ENCODE results near the gene SH3BP5L.

SH3BP5L gene

GRCh38 chr1:248849637-248850036 lies 23.9 kb upstream of the SH3BP5L start:
- H3K36me3 ChIP-seq (replicated peaks) = peaks cover 54% of the 10 kb centered on the region
- TF ChIP-seq, protein P1, sequence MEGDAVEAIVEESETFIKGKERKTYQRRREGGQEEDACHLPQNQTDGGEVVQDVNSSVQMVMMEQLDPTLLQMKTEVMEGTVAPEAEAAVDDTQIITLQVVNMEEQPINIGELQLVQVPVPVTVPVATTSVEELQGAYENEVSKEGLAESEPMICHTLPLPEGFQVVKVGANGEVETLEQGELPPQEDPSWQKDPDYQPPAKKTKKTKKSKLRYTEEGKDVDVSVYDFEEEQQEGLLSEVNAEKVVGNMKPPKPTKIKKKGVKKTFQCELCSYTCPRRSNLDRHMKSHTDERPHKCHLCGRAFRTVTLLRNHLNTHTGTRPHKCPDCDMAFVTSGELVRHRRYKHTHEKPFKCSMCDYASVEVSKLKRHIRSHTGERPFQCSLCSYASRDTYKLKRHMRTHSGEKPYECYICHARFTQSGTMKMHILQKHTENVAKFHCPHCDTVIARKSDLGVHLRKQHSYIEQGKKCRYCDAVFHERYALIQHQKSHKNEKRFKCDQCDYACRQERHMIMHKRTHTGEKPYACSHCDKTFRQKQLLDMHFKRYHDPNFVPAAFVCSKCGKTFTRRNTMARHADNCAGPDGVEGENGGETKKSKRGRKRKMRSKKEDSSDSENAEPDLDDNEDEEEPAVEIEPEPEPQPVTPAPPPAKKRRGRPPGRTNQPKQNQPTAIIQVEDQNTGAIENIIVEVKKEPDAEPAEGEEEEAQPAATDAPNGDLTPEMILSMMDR (IDR thresholded peaks at IDR 0.05; ENCODE audit: low read depth, low read length, missing control alignments) = no peak

DNA sequence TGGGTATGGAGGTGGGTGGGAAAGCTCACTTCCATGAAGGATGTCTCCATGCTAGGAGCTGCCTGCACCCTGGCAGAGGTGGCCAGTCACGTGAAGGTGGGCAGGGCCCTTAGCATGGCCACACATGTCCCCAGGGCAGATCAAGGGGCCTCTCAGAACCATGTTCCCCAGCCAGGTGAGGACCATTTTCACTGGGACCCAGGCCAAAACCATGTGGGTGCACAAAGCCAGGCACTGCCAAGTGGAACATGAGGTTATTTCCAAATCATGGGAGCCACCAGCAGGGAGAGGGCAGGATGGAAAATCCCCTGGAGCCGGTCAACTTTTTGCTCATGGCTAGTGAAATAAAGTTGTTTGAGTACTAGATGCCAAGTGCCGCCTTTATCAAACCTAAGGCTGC lies 23.4 kb upstream of the SH3BP5L start:
- Histone ChIP-seq H3K27me3 (replicated peaks) (no peaks in the 10 kb centered on the region), H3K36me3 (replicated peaks) (peaks cover 57% of the 10 kb centered on the region), H3K4me3 (ENCODE audit: low read depth, low read length) (no peak overlapping the region), H3K27ac (no peak overlapping the region)
- TF ChIP-seq, protein P1 (IDR thresholded peaks at IDR 0.05; ENCODE audit: low read depth, low read length, missing control alignments) = no peak
- no peak for DNase-seq
- in situ Hi-C loops (cut with HindIII; ENCODE audit: low pct_ligation_motif_present, low sequenced_read_pairs) = no loop called here

More at GRCh38 chr1:248849637-248850036, 23.9 kb upstream of the SH3BP5L start:
- Histone ChIP-seq H3K4me3 (ENCODE audit: low read depth, low read length) (no peak overlapping the region), H3K27ac (no peak overlapping the region), H3K27me3 (replicated peaks) (no peaks in the 10 kb centered on the region)
- no peak for DNase-seq
- in situ Hi-C loops (cut with HindIII; ENCODE audit: low pct_ligation_motif_present, low sequenced_read_pairs) = no loop called here

DNA sequence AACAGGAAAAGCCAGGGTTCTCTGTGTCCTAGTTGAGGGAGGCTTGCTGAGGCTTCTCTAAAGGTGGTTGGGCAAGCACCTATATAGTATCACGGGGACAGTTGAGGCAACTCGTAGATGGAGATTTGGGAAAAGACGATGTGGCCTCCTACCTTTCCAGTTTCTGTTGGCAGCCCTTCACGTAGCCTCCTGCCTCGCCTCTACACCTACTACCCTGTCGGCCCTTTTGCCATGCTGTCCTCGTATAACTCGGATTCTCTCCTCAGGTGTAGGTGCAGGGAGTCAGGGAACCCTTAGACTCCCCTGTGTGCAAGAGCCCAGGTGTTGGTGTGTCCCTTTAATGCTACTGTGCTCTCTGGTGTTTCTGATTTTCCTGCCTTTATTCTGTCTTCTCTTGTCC lies 22.9 kb upstream of the SH3BP5L start:
- Histone ChIP-seq H3K27ac (no peak overlapping the region), H3K36me3 (replicated peaks) (peaks cover 51% of the 10 kb centered on the region), H3K27me3 (replicated peaks) (no peaks in the 10 kb centered on the region), H3K4me3 (ENCODE audit: low read depth, low read length) (no peak overlapping the region)
- TF ChIP-seq, protein P1 (IDR thresholded peaks at IDR 0.05; ENCODE audit: low read depth, low read length, missing control alignments) = no peak
- in situ Hi-C loops (cut with HindIII; ENCODE audit: low pct_ligation_motif_present, low sequenced_read_pairs) = no loop called here
- DNase-seq = no peak

GRCh38 chr1:248847956-248848561 lies 22.3 kb upstream of the SH3BP5L start:
- H3K27me3 ChIP-seq (replicated peaks) = no peaks in the 10 kb centered on the region
- no peak overlapping the region for H3K4me3 ChIP-seq (ENCODE audit: low read depth, low read length)
- DNase-seq = no peak
- H3K27ac ChIP-seq = no peak overlapping the region
- TF ChIP-seq, protein P1 (IDR thresholded peaks at IDR 0.05; ENCODE audit: low read depth, low read length, missing control alignments) = no peak
- in situ Hi-C loops (cut with HindIII; ENCODE audit: low pct_ligation_motif_present, low sequenced_read_pairs) = no loop called here
- H3K36me3 ChIP-seq (replicated peaks) = peaks cover 47% of the 10 kb centered on the region

DNA sequence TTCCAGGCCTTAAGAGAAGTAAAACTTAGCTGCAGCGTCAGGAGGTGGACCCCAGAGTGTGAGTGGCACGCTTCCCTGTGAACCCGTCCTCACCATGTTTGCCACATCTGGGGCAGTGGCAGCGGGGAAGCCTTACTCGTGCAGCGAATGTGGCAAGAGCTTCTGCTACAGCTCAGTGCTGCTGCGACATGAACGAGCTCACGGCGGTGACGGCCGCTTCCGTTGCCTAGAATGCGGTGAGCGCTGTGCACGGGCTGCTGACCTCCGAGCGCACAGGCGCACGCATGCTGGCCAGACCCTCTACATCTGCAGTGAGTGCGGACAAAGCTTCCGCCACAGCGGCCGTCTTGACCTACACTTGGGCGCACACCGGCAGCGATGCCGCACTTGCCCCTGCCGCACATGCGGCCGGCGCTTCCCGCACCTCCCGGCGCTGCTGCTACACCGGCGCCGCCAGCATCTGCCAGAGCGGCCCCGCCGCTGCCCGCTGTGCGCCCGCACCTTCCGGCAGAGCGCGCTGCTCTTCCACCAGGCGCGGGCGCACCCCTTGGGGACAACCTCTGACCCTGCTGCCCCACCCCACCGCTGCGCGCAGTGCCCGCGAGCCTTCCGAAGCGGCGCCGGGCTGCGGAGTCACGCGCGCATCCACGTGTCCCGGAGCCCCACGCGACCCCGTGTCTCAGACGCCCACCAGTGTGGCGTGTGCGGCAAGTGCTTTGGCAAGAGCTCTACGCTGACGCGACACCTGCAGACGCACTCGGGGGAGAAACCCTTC lies 21.7 kb upstream of the SH3BP5L start:
- no peaks in the 10 kb centered on the region for H3K27me3 ChIP-seq (replicated peaks)
- DNase-seq = no peak
- H3K27ac ChIP-seq = no peak overlapping the region
- TF ChIP-seq, protein P1 (IDR thresholded peaks at IDR 0.05; ENCODE audit: low read depth, low read length, missing control alignments) = no peak
- H3K36me3 ChIP-seq (replicated peaks) = peaks cover 46% of the 10 kb centered on the region
- in situ Hi-C loops (cut with HindIII; ENCODE audit: low pct_ligation_motif_present, low sequenced_read_pairs) = no loop called here
- no peak overlapping the region for H3K4me3 ChIP-seq (ENCODE audit: low read depth, low read length)
